Neuronal stem cell (in vitro differentiated cells): ENCODE measurements around the gene POLR1C.

Experiments used
- DNase-seq: peaks from one replicate; pipeline ENCODE4 v3.0.0-alpha.2; 2013; ENCODE audit warnings: low spot score
- H2AFZ ChIP-seq: one replicate; pipeline ENCODE4 v1.6.1; 2013; ENCODE audit warnings: mild to moderate bottlenecking, low read length, inconsistent platforms
- H2AK5ac ChIP-seq: 2 replicates; pipeline ENCODE4 v1.6.1; 2013; ENCODE audit warnings: low read depth, mild to moderate bottlenecking, inconsistent platforms, low read length, moderate library complexity, mixed read lengths
- H2BK120ac ChIP-seq: 2 replicates; pipeline ENCODE4 v1.6.1; 2013; ENCODE audit warnings: low read depth, mild to moderate bottlenecking, inconsistent platforms, low read length, moderate library complexity, mixed read lengths
- H2BK12ac ChIP-seq: one replicate; pipeline ENCODE4 v1.6.1; 2013; ENCODE audit warnings: low read length, inconsistent platforms
- H2BK15ac ChIP-seq: 2 replicates; pipeline ENCODE4 v1.6.1; 2013; ENCODE audit warnings: mild to moderate bottlenecking, low read length, inconsistent platforms, mixed read lengths
- H2BK5ac ChIP-seq: one replicate; pipeline ENCODE4 v1.6.1; 2013; ENCODE audit warnings: inconsistent platforms, mild to moderate bottlenecking, low read length, moderate library complexity
- H3K14ac ChIP-seq: one replicate; pipeline ENCODE4 v1.6.1; 2013; ENCODE audit warnings: low read length, inconsistent platforms
- H3K18ac ChIP-seq: 2 replicates; pipeline ENCODE4 v1.6.1; 2013; ENCODE audit warnings: low read length, inconsistent platforms
- H3K23ac ChIP-seq: 2 replicates; pipeline ENCODE4 v1.6.1; 2013; ENCODE audit warnings: low read depth, mild to moderate bottlenecking, mixed read lengths, low read length, inconsistent platforms; ENCODE audit not compliant: poor library complexity
- H3K27ac ChIP-seq: replicated peaks from 3 replicates; pipeline ENCODE4 v1.5.1; 2013; ENCODE audit warnings: low read length, inconsistent platforms
- H3K27me3 ChIP-seq, 3 experiments: 2 replicates each; pipeline ENCODE4 v1.6.1; 2013; ENCODE audit warnings: low read length in 3 of 3, mild to moderate bottlenecking in 2 of 3, inconsistent platforms in 1 of 3, low read depth in 1 of 3, mixed read lengths in 1 of 3, moderate library complexity in 1 of 3; ENCODE audit not compliant: control insufficient read depth in 3 of 3, insufficient read depth in 3 of 3
- H3K36me3 ChIP-seq, 2 donors: replicated peaks in 1 of 2; 2 replicates each; pipeline ENCODE4 v1.6.1; 2013; ENCODE audit warnings: low read length in 2 of 2; ENCODE audit not compliant: control insufficient read depth in 2 of 2, insufficient read depth in 2 of 2
- H3K4ac ChIP-seq: 2 replicates; pipeline ENCODE4 v1.6.1; 2013; ENCODE audit warnings: inconsistent platforms, mild to moderate bottlenecking, low read length, moderate library complexity
- H3K4me1 ChIP-seq, 2 donors: 1 replicate in 1 of 2; 2 replicates in 1 of 2; pipeline ENCODE4 v1.6.1; 2013; ENCODE audit warnings: low read length in 2 of 2, low read depth in 1 of 2; ENCODE audit not compliant: control insufficient read depth in 2 of 2, insufficient read depth in 1 of 2
- H3K4me2 ChIP-seq: one replicate; pipeline ENCODE4 v1.6.1; 2013; ENCODE audit warnings: mild to moderate bottlenecking, low read length, inconsistent platforms; ENCODE audit not compliant: insufficient read depth, poor library complexity, severe bottlenecking
- H3K4me3 ChIP-seq, 2 donors: 2 replicates each; pipeline ENCODE4 v1.5.1; 2013; ENCODE audit warnings: low read length in 2 of 2, mild to moderate bottlenecking in 2 of 2, inconsistent platforms in 1 of 2, moderate library complexity in 1 of 2
- H3K79me1 ChIP-seq: one replicate; pipeline ENCODE4 v1.6.1; 2013; ENCODE audit warnings: low read depth, mild to moderate bottlenecking, inconsistent platforms, low read length, moderate library complexity
- H3K9ac ChIP-seq: one replicate; pipeline ENCODE4 v1.6.1; 2013; ENCODE audit warnings: mild to moderate bottlenecking, low read depth, low read length, inconsistent platforms; ENCODE audit not compliant: poor library complexity
- H3K9me3 ChIP-seq, 2 donors: replicated peaks in 1 of 2; 2 replicates each; pipeline versions ENCODE3 to v1.6.1; 2013; ENCODE audit warnings: low read length in 2 of 2, mild to moderate bottlenecking in 2 of 2, inconsistent platforms in 1 of 2, low read depth in 1 of 2, mixed read lengths in 1 of 2, moderate library complexity in 1 of 2; ENCODE audit not compliant: control insufficient read depth in 2 of 2, insufficient read depth in 1 of 2
- H4K8ac ChIP-seq: one replicate; pipeline ENCODE4 v1.6.1; 2013; ENCODE audit warnings: low read depth, mild to moderate bottlenecking, inconsistent platforms, low read length, moderate library complexity
- H4K91ac ChIP-seq: one replicate; pipeline ENCODE4 v1.6.1; 2013; ENCODE audit warnings: low read length, low read depth, mild to moderate bottlenecking, inconsistent platforms; ENCODE audit not compliant: poor library complexity
- WGBS, 2 donors: extraction: QIAGEN DNeasy Blood & Tissue Kit; methylation state at CpG; one replicate each; pipeline ENCODE4 v1.1.7; 2013; ENCODE audit warnings: missing lambda C conversion rate in 2 of 2, mixed read lengths in 1 of 2; ENCODE audit not compliant: insufficient read length in 2 of 2, insufficient replicate concordance in 1 of 2; ENCODE audit errors: extremely low coverage in 2 of 2; 5-methylcytosine and 5-hydroxymethylcytosine counted together

Gene POLR1C

DNA sequence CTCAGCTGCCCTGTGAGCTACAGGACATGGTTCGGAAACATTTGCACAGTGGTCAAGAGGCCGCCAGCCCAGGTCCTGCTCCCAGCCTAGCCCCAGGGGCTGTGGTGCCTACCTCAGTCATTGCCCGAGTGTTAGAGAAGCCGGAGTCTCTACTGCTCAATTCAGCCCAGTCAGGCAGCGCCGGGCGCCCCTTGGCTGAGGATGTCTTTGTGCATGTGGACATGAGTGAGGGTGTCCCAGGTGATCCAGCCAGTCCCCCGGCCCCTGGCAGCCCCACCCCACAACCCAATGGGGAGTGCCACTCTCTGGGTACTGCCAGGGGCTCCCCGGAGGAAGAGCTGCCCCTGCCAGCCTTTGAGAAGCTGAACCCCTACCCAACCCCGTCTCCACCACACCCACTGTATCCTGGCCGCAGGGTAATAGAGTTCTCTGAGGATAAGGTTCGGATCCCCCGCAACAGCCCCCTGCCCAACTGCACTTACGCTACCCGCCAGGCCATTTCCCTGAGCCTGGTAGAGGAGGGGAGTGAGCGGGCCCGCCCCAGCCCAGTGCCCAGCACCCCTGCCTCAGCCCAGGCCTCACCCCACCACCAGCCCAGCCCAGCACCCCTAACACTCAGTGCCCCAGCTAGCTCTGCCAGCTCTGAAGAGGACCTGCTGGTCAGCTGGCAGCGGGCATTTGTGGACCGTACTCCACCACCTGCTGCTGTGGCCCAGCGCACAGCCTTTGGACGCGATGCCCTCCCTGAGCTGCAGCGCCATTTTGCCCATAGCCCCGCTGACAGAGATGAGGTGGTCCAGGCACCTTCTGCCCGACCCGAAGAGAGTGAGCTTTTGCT lies 11.9 kb upstream of the POLR1C start:
- H3K14ac ChIP-seq = no peak overlapping the region
- H3K4ac ChIP-seq = no peak overlapping the region
- no peak overlapping the region for H3K4me2 ChIP-seq
- no peak overlapping the region for H3K4me3 ChIP-seq
- peaks cover 3 to 8% of the 10 kb centered on the region in 2 donors for H3K4me1 ChIP-seq
- no peak overlapping the region for H2AFZ ChIP-seq
- no CpG with 5 or more reads among the region's 26 CpGs for WGBS, 2 donors
- H2BK12ac ChIP-seq = no peak overlapping the region
- H3K9ac ChIP-seq = no peak overlapping the region
- H3K36me3 ChIP-seq = peaks cover 39 to 60% of the 10 kb centered on the region in 2 donors
- H3K27ac ChIP-seq = no peak overlapping the region
- H2BK5ac ChIP-seq = no peak overlapping the region
- no peak overlapping the region for H2BK15ac ChIP-seq
- H3K23ac ChIP-seq = no peak overlapping the region
- no peak overlapping the region for H4K91ac ChIP-seq
- no peak overlapping the region for H2BK120ac ChIP-seq
- H3K9me3 ChIP-seq = peaks cover 0 to 2% of the 10 kb centered on the region in 2 donors
- DNase-seq = no peak
- no peaks in the 10 kb centered on the region for H3K79me1 ChIP-seq
- no peak overlapping the region for H2AK5ac ChIP-seq
- no peak overlapping the region for H4K8ac ChIP-seq
- H3K18ac ChIP-seq = no peak overlapping the region
- peaks cover 7 to 17% (median 9%) of the 10 kb centered on the region in 3 experiments for H3K27me3 ChIP-seq

DNA sequence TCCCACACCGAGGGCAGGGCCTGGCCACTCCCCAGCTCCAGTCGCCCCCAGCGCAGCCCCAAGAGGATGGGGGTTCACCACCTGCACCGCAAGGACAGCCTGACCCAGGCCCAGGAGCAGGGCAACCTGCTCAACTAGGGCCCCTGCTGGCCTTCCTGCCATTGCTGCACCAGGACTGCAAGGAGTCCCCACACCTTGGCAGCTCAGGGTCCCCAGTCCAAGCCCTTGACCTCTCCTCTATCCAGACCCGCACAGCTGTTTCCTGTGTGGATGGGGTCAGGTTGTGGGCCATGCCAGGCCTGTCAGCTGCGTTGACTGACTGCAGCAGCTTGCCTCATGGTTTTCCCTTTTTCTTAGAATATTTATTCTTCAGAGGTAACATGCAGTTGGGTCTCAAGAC lies 11.2 kb upstream of the POLR1C start:
- peak overlapping the region; percentile 16 for H3K9ac ChIP-seq
- no peak overlapping the region for H3K4me2 ChIP-seq

DNA sequence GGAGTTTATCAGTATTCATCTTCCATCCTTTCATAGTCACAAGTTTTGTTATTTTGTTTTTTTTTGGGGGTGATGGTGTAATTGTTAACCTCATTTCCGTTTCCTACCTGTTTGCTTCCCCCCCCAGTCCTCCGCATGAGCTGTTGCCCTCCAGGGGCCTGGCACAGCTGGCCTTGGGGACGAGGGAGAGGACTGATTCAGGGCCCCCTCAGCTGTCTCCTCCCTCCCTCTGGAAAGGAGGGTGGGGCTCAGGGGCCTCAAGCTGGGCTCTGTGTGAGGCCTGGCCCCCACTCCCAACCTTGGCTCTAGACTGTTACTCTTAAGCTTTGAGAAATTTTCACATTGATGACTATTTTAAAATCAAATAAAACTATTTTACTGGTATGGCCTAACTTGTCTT lies 10.7 kb upstream of the POLR1C start:
- Histone ChIP-seq H3K4me1 (peaks cover 8 to 12% of the 10 kb centered on the region in 2 donors), H3K18ac (no peak overlapping the region), H2BK5ac (no peak overlapping the region), H3K9me3 (peaks cover 0 to 2% of the 10 kb centered on the region in 2 donors), H4K91ac (no peak overlapping the region), H3K23ac (no peak overlapping the region), H2AFZ (no peak overlapping the region), H3K9ac (no peak overlapping the region), H3K27me3 (peaks cover 7 to 17% (median 9%) of the 10 kb centered on the region in 3 experiments), H3K27ac (no peak overlapping the region), H2BK120ac (no peak overlapping the region), H3K4me3 (no peak overlapping the region), H2AK5ac (no peak overlapping the region), H2BK15ac (no peak overlapping the region), H3K4ac (no peak overlapping the region), H3K4me2 (no peak overlapping the region), H3K14ac (no peak overlapping the region), H2BK12ac (no peak overlapping the region), H3K36me3 (peaks cover 34 to 55% of the 10 kb centered on the region in 2 donors), H3K79me1 (no peaks in the 10 kb centered on the region), H4K8ac (no peak overlapping the region)
- WGBS, 2 donors = no CpG with 5 or more reads among the region's 3 CpGs
- DNase-seq = no peak

More for the DNA sequence above, 11.2 kb upstream of the POLR1C start:
- no peak for DNase-seq
- no peak overlapping the region for H4K8ac ChIP-seq
- H3K4ac ChIP-seq = no peak overlapping the region
- no peak overlapping the region for H2BK15ac ChIP-seq
- H2BK12ac ChIP-seq = no peak overlapping the region
- no CpG with 5 or more reads among the region's 6 CpGs for WGBS, 2 donors
- H3K9me3 ChIP-seq = peaks cover 0 to 2% of the 10 kb centered on the region in 2 donors
- no peak overlapping the region for H2AK5ac ChIP-seq
- H3K27ac ChIP-seq = no peak overlapping the region
- H3K18ac ChIP-seq = no peak overlapping the region
- no peak overlapping the region for H3K14ac ChIP-seq
- H4K91ac ChIP-seq = no peak overlapping the region
- no peak overlapping the region for H3K4me3 ChIP-seq
- peaks cover 31 to 55% of the 10 kb centered on the region in 2 donors for H3K36me3 ChIP-seq
- H2AFZ ChIP-seq = no peak overlapping the region
- H3K4me1 ChIP-seq = peaks cover 8 to 12% of the 10 kb centered on the region in 2 donors
- no peak overlapping the region for H2BK5ac ChIP-seq
- H3K79me1 ChIP-seq = no peaks in the 10 kb centered on the region
- no peak overlapping the region for H2BK120ac ChIP-seq
- H3K23ac ChIP-seq = no peak overlapping the region
- H3K27me3 ChIP-seq = peaks cover 7 to 17% (median 9%) of the 10 kb centered on the region in 3 experiments

DNA sequence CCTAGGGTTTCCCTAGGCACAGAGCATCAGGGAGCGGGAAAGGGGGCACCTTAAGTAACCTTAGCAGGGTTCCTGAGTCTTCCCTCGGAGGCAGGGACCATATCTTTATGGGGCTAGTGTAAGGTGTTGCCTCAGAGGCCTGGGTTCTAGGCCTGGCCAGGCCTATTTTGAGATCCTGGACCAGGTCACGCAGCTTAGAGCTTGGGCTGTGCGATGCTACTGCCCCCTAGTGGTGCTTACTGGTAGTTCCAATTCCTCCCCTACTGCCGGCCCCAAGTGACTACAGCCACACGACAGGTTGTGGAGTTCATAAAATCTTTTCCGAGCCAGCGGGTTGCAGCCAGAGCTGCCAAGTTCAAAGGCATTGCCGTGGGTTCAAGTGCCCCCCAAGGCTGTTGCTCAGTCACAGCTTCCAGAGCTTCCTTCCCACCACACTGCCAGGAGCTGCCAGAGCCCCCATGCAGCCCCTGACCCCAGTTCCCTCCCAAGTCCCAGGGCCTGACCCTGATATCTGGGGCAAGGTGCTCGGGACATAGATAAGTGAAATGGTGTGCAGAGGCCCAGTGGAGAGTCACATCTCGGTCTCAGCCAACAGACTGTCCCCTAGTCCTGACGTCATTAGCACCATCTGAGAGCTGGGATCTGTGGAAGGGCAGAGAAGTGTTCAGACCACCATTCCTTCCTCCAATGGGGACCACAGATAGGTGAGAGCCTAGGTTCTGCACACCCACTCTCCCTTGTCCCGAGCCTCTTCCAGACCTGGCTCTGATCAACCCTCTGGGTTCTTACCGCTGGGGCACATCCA lies 10.0 kb upstream of the POLR1C start:
- no peak overlapping the region for H2BK5ac ChIP-seq

More for the DNA sequence above, 10.0 kb upstream of the POLR1C start:
- H3K14ac ChIP-seq = no peak overlapping the region
- H3K9ac ChIP-seq = no peak overlapping the region
- H2BK12ac ChIP-seq = no peak overlapping the region
- no peak overlapping the region for H3K27ac ChIP-seq
- no peak overlapping the region for H3K4me3 ChIP-seq
- peaks cover 35 to 57% of the 10 kb centered on the region in 2 donors for H3K36me3 ChIP-seq
- peak overlapping the region; percentile 18 for H3K23ac ChIP-seq
- H3K4me2 ChIP-seq = no peak overlapping the region
- H3K27me3 ChIP-seq = peaks cover 7 to 17% (median 9%) of the 10 kb centered on the region in 3 experiments
- H4K91ac ChIP-seq = no peak overlapping the region
- H4K8ac ChIP-seq = no peak overlapping the region
- no peak overlapping the region for H3K4ac ChIP-seq
- no peaks in the 10 kb centered on the region for H3K79me1 ChIP-seq
- no peak overlapping the region for H2BK15ac ChIP-seq
- H2BK120ac ChIP-seq = no peak overlapping the region
- H2AK5ac ChIP-seq = no peak overlapping the region
- peaks cover 8 to 12% of the 10 kb centered on the region in 2 donors for H3K4me1 ChIP-seq
- peak; percentile 86 for DNase-seq
- no peak overlapping the region for H3K18ac ChIP-seq
- no peak overlapping the region for H2AFZ ChIP-seq
- H3K9me3 ChIP-seq = peaks cover 0 to 2% of the 10 kb centered on the region in 2 donors
- WGBS, 2 donors = no CpG with 5 or more reads among the region's 14 CpGs
